Uterus (tissue), 2 donors: Measurements from ENCODE around the gene LAMB3.

Experiments
- POLR2A ChIP-seq, 2 donors: fragments of 450-650 bp; IDR thresholded peaks; one replicate each; pipeline ENCODE4 v1.6.1; 2016; ENCODE audit warnings: antibody characterized with exemption in 2 of 2, mild to moderate bottlenecking in 1 of 2, moderate library complexity in 1 of 2
- TF ChIP-seq, protein P1 (sequence below), 4 experiments: fragments of 200-600 bp in 2 of 4; fragments of 450-650 bp in 2 of 4; sonication (generic) in 2 of 4; IDR thresholded peaks; one replicate each; pipeline ENCODE4 v1.5.1; 2016 to 2019; ENCODE audit warnings: antibody characterized with exemption in 4 of 4, mild to moderate bottlenecking in 2 of 4, moderate library complexity in 1 of 4

DNA sequence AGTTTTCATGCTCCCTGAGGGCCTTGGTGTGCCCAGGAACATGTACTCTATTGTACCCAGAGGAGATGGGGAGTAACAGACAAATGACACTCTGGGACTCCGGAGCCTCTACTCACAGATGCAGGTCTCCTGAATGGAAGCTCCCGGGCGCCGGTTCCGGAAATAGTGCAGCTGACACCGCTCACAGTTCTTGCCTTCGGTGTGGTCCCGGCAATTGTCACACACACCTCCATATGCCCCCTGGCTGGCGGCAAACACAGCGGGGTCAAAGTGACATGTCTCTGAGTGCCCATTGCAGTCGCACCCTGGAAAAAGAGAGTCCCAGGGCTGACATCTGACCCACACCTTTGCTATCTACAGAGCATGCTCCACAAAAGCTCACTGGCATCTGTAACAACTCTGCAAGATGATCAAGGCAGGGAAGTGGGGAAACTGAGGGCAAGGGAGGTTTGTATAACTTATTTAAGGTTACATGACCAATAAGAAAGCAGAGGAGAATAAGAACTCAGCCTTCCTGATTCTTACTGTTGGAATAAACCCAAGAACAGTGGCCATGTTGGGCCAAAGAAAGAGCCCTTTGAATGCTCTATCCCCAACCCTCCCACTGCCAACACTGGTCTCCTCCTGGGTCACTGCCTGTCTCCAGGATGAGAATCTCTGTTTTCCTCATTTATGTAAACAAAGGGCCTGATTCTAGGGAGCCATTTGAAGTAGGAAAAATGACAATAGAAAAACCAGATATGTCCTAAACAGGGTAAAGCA is 22.4 kb downstream of the LAMB3 start:
- TF ChIP-seq, protein P1, sequence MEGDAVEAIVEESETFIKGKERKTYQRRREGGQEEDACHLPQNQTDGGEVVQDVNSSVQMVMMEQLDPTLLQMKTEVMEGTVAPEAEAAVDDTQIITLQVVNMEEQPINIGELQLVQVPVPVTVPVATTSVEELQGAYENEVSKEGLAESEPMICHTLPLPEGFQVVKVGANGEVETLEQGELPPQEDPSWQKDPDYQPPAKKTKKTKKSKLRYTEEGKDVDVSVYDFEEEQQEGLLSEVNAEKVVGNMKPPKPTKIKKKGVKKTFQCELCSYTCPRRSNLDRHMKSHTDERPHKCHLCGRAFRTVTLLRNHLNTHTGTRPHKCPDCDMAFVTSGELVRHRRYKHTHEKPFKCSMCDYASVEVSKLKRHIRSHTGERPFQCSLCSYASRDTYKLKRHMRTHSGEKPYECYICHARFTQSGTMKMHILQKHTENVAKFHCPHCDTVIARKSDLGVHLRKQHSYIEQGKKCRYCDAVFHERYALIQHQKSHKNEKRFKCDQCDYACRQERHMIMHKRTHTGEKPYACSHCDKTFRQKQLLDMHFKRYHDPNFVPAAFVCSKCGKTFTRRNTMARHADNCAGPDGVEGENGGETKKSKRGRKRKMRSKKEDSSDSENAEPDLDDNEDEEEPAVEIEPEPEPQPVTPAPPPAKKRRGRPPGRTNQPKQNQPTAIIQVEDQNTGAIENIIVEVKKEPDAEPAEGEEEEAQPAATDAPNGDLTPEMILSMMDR (IDR thresholded peaks at IDR 0.05), result no peak
- TF ChIP-seq POLR2A (IDR thresholded peaks at IDR 0.05), result no peak
